Measurements from ENCODE around the gene NAGLU.
A peak's percentile ranks its signal among the peaks of the same experiment; 100 is the strongest.
"Not testable (repeated sequence)": the region's sequence is repeated elsewhere in the genome, so short reads cannot be mapped to it uniquely, and the experiment has no call there.

Gene NAGLU

GRCh38 chr17:42521666-42522262 lies 14.3 kb upstream of the NAGLU start:
- DNase-seq (ENCODE audit: low read depth) = peak; percentile 24

- DNase-seq (ENCODE audit: low read depth) = no peak
Observed at GRCh38 chr17:42522263-42522790, 13.7 kb upstream of the NAGLU start.

- DNase-seq (ENCODE audit: low read depth) = no peak
Observed at GRCh38 chr17:42522798-42523278, 13.2 kb upstream of the NAGLU start.

- no peak for DNase-seq (ENCODE audit: low read depth)
Observed at GRCh38 chr17:42525221-42525620, 10.8 kb upstream of the NAGLU start.

GRCh38 chr17:42526031-42526444 lies 10.0 kb upstream of the NAGLU start:
- DNase-seq (ENCODE audit: low read depth) = no peak

- no peak for DNase-seq (ENCODE audit: low read depth)
Observed at GRCh38 chr17:42527932-42528331, 8.1 kb upstream of the NAGLU start.

GRCh38 chr17:42529061-42529460 lies 7.0 kb upstream of the NAGLU start:
- no peak for DNase-seq (ENCODE audit: low read depth)

GRCh38 chr17:42530952-42531454 lies 5.0 kb upstream of the NAGLU start:
- DNase-seq (ENCODE audit: low read depth) = no peak

- DNase-seq (ENCODE audit: low read depth) = peak; percentile 39
Observed at GRCh38 chr17:42531455-42532354, 4.3 kb upstream of the NAGLU start.

- no peak for DNase-seq (ENCODE audit: low read depth)
Observed at GRCh38 chr17:42535155-42536047, 640 bp upstream of the NAGLU start.

- DNase-seq (ENCODE audit: low read depth) = peak; percentile 92
Observed at GRCh38 chr17:42536372-42537155, 523 bp downstream of the NAGLU start.

GRCh38 chr17:42537156-42537805 lies 1.2 kb downstream of the NAGLU start:
- DNase-seq (ENCODE audit: low read depth) = no peak

- DNase-seq (ENCODE audit: low read depth) = no peak
Observed at GRCh38 chr17:42537826-42538451, 1.9 kb downstream of the NAGLU start.

GRCh38 chr17:42538482-42538881 lies 2.4 kb downstream of the NAGLU start:
- DNase-seq (ENCODE audit: low read depth) = no peak

- DNase-seq (ENCODE audit: low read depth) = not testable (repeated sequence)
Observed at GRCh38 chr17:42540558-42540957, 4.5 kb downstream of the NAGLU start.

- no peak for DNase-seq (ENCODE audit: low read depth)
Observed at GRCh38 chr17:42541041-42541833, 5.2 kb downstream of the NAGLU start.

- no peak for DNase-seq (ENCODE audit: low read depth)
Observed at GRCh38 chr17:42543190-42544079, 7.4 kb downstream of the NAGLU start.

GRCh38 chr17:42544874-42545283 lies 8.8 kb downstream of the NAGLU start:
- DNase-seq (ENCODE audit: low read depth) = no peak

Data from fibroblast of gingiva (primary cell).